Stomach (tissue), 9 donors: ENCODE results near the gene RACGAP1. TPM values are rescaled to one million over a fixed set of nuclear protein-coding genes. Genes with fewer than 3 reads are reported as not detected.

Experiments used
- DNase-seq, 2 donors: peaks; one replicate each; pipeline versions ENCODE4 v3.0.0 to v3.0.0-alpha.2; 2013 to 2019
- H3K27ac ChIP-seq, 5 donors: fragments of 200-600 bp in 4 of 5; sonication (generic) in 4 of 5; one replicate each; pipeline ENCODE4 v1.5.1; 2013 to 2019; ENCODE audit warnings: mild to moderate bottlenecking in 1 of 5, moderate library complexity in 1 of 5
- H3K27me3 ChIP-seq, 3 donors: fragments of 200-600 bp; sonication (generic); one replicate each; pipeline ENCODE4 v1.5.1; 2017 to 2019; ENCODE audit warnings: mixed run types in 1 of 3
- H3K36me3 ChIP-seq, 4 donors: fragments of 200-600 bp; sonication (generic); 1 replicate in 3 of 4; 2 replicates in 1 of 4; pipeline ENCODE4 v1.5.1; 2016 to 2019
- H3K4me1 ChIP-seq, 4 donors: fragments of 200-600 bp; sonication (generic); one replicate each; pipeline ENCODE4 v1.5.1; 2016 to 2019
- H3K4me3 ChIP-seq, 4 donors: fragments of 200-600 bp; sonication (generic) in 3 of 4; one replicate each; pipeline ENCODE4 v1.5.1; 2016 to 2019; ENCODE audit warnings: mild to moderate bottlenecking in 1 of 4
- H3K9me3 ChIP-seq, 4 donors: fragments of 200-600 bp; sonication (generic); one replicate each; pipeline ENCODE4 v1.5.1; 2016 to 2019
- EP300 ChIP-seq: sonication (generic); formaldehyde crosslinking; IDR thresholded peaks from one replicate; pipeline ENCODE4 v1.6.1; 2017; ENCODE audit warnings: antibody characterized with exemption
- POLR2A ChIP-seq, 4 donors: fragments of 450-650 bp; IDR thresholded peaks; one replicate each; pipeline ENCODE4 v1.6.1; 2016; ENCODE audit warnings: antibody characterized with exemption in 4 of 4, control low read depth in 2 of 4, mild to moderate bottlenecking in 1 of 4, moderate library complexity in 1 of 4
- POLR2AphosphoS5 ChIP-seq, 3 donors: sonication (generic); formaldehyde crosslinking; IDR thresholded peaks; one replicate each; pipeline ENCODE4 v1.6.1; 2016; ENCODE audit warnings: antibody characterized with exemption in 3 of 3
- WGBS, 5 donors: extraction: QIAGEN DNeasy Blood & Tissue Kit in 3 of 5; methylation state at CpG; one replicate each; pipeline versions ENCODE4 v1.1.5 to v1.1.7; 2013 to 2018; 5-methylcytosine and 5-hydroxymethylcytosine counted together
- intact Hi-C: fragments of 100-400 bp; cut with DNase I; formaldehyde crosslinking; loops from one replicate; pipeline ENCODE4 v1.15.1; 2023; ENCODE audit warnings: low total_unique reads
- polyA plus RNA-seq, 3 donors: library from polyadenylated mRNA; stranded (reverse); fragments of 200-250 nt; gene quantifications; one replicate each; pipeline ENCODE4 v1.2.3, GENCODE V29; 2013
- total RNA-seq, 5 donors: library from RNA; depleted of rRNA; stranded (reverse); fragments of >200 nt; gene quantifications; one replicate each; pipeline versions ENCODE4 v1.1.0 to v1.2.3, GENCODE V29; 2014 to 2016
- TF ChIP-seq, protein P1 (sequence below), 7 experiments: fragments of 450-650 bp in 4 of 7; fragments of 200-600 bp in 3 of 7; sonication (generic) in 3 of 7; IDR thresholded peaks; one replicate each; pipeline ENCODE4 v1.5.1; 2016 to 2019; ENCODE audit warnings: antibody characterized with exemption in 7 of 7, control low read depth in 2 of 7, mild to moderate bottlenecking in 1 of 7
- donor health status: healthy with polysubstance abuse.
- donor health status: Bipolar disorder and iron deficiency.
- donor health status: healthy.

The RACGAP1 gene
- total and polyA plus RNA-seq, 8 donors = 7.9 to 36.7 (median 12.7) TPM

- no peaks in the 10 kb centered on the region for H3K36me3 ChIP-seq
- DNase-seq = peak; percentile 46 to 77
- 13 to 19% (median 14%) methylated on average over 17 of the region's 17 CpGs for WGBS, 5 donors
- TF ChIP-seq, protein P1, sequence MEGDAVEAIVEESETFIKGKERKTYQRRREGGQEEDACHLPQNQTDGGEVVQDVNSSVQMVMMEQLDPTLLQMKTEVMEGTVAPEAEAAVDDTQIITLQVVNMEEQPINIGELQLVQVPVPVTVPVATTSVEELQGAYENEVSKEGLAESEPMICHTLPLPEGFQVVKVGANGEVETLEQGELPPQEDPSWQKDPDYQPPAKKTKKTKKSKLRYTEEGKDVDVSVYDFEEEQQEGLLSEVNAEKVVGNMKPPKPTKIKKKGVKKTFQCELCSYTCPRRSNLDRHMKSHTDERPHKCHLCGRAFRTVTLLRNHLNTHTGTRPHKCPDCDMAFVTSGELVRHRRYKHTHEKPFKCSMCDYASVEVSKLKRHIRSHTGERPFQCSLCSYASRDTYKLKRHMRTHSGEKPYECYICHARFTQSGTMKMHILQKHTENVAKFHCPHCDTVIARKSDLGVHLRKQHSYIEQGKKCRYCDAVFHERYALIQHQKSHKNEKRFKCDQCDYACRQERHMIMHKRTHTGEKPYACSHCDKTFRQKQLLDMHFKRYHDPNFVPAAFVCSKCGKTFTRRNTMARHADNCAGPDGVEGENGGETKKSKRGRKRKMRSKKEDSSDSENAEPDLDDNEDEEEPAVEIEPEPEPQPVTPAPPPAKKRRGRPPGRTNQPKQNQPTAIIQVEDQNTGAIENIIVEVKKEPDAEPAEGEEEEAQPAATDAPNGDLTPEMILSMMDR (IDR thresholded peaks at IDR 0.05) = peak in 5 of 7 experiments; percentile 71 to 98 (median 91)
- TF ChIP-seq EP300 = no peak
- intact Hi-C loops = loop anchor here (5.0 kb wide), 1 partner anchor 89 kb away; no protein-coding TSS in a partner anchor
- H3K9me3 ChIP-seq = no peaks in the 10 kb centered on the region
- peak overlapping the region in 1 of 4 donors; percentile 61 for H3K4me3 ChIP-seq
- H3K27me3 ChIP-seq = peaks cover 0 to 26% (median 10%) of the 10 kb centered on the region in 3 donors
- peaks cover 19 to 43% (median 35%) of the 10 kb centered on the region in 4 donors for H3K4me1 ChIP-seq
- H3K27ac ChIP-seq = no peak overlapping the region
Measured at GRCh38 chr12:50055831-50056638, 30.7 kb upstream of the RACGAP1 start.

DNA sequence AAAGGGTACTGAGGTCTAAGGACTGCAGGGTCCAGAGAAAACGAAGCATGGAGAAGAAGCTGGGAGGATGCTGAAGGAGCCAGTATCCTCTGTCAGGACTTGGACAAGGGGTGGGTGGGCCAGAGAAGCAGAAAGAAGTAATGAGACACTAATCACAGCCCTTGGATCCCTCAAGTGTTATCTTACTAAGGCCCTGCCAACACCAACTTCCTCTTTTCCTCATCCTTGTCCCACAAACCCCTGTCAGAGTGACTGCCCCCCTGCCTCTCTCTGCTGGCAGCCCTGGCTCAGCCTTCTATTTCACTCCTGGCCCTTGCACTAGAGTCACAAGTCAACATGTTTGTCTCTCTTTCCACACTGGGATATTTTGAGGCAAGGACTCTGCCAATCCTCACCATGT is 28.3 kb upstream of the RACGAP1 start:
- H3K27ac ChIP-seq = no peak overlapping the region
- DNase-seq = no peak
- intact Hi-C loops = no loop called here
- TF ChIP-seq POLR2AphosphoS5 (IDR thresholded peaks at IDR 0.05) (no peak), EP300 (no peak), POLR2A (IDR thresholded peaks at IDR 0.05) (no peak)
- TF ChIP-seq, protein P1 (IDR thresholded peaks at IDR 0.05) = no peak
- no peaks in the 10 kb centered on the region for H3K9me3 ChIP-seq
- 74 to 90% (median 78%) methylated on average over 1 of the region's 1 CpG for WGBS, 5 donors
- H3K4me1 ChIP-seq = peaks cover 27 to 57% (median 50%) of the 10 kb centered on the region in 4 donors
- peaks cover 0 to 25% (median 10%) of the 10 kb centered on the region in 3 donors for H3K27me3 ChIP-seq
- no peaks in the 10 kb centered on the region for H3K36me3 ChIP-seq
- H3K4me3 ChIP-seq = no peak overlapping the region

GRCh38 chr12:50052964-50053363 is 27.7 kb upstream of the RACGAP1 start:
- WGBS, 5 donors = 89 to 96% (median 95%) methylated on average over 7 of the region's 7 CpGs
- intact Hi-C loops = no loop called here

GRCh38 chr12:50052544-50052943 is 27.2 kb upstream of the RACGAP1 start:
- intact Hi-C loops = no loop called here

More at GRCh38 chr12:50052964-50053363, 27.7 kb upstream of the RACGAP1 start:
- H3K27ac ChIP-seq = no peak overlapping the region
- peaks cover 0 to 18% (median 10%) of the 10 kb centered on the region in 3 donors for H3K27me3 ChIP-seq
- TF ChIP-seq, protein P1 (IDR thresholded peaks at IDR 0.05) = no peak
- TF ChIP-seq EP300 = no peak
- no peak for TF ChIP-seq POLR2A (IDR thresholded peaks at IDR 0.05)
- TF ChIP-seq POLR2AphosphoS5 (IDR thresholded peaks at IDR 0.05) = no peak
- H3K4me3 ChIP-seq = no peak overlapping the region
- H3K9me3 ChIP-seq = no peaks in the 10 kb centered on the region
- no peaks in the 10 kb centered on the region for H3K36me3 ChIP-seq
- no peak for DNase-seq
- H3K4me1 ChIP-seq = peaks cover 25 to 51% (median 46%) of the 10 kb centered on the region in 4 donors

More at GRCh38 chr12:50052544-50052943, 27.2 kb upstream of the RACGAP1 start:
- DNase-seq = no peak
- Histone ChIP-seq H3K4me1 (peaks cover 23 to 48% (median 44%) of the 10 kb centered on the region in 4 donors), H3K36me3 (no peaks in the 10 kb centered on the region), H3K4me3 (no peak overlapping the region), H3K27ac (no peak overlapping the region), H3K27me3 (peaks cover 0 to 15% (median 10%) of the 10 kb centered on the region in 3 donors), H3K9me3 (no peaks in the 10 kb centered on the region)
- TF ChIP-seq, protein P1 (IDR thresholded peaks at IDR 0.05) = no peak
- no peak for TF ChIP-seq POLR2AphosphoS5 (IDR thresholded peaks at IDR 0.05)
- TF ChIP-seq POLR2A (IDR thresholded peaks at IDR 0.05) = no peak
- TF ChIP-seq EP300 = no peak
